Upper lobe of left lung (tissue), 6 donors: ENCODE measurements around the gene MYH4. TPM values are rescaled to one million over a fixed set of nuclear protein-coding genes. Genes with fewer than 3 reads are reported as not detected.

Experiments used
- ATAC-seq, 2 donors: fragments of 200-7000 bp; cut with Tn5 transposase; one replicate each; pipeline ENCODE4 v1.9.1; 2022; ENCODE audit warnings: mild to moderate bottlenecking in 2 of 2, moderate library complexity in 2 of 2; ENCODE audit not compliant: low FRiP score in 2 of 2
- DNase-seq, 2 donors: peaks; one replicate each; pipeline ENCODE4 v3.0.0-alpha.2; 2019 to 2020
- H3K27ac ChIP-seq, 4 donors: fragments of 200-600 bp; sonication (generic); one replicate each; pipeline ENCODE4 v1.5.1; 2016 to 2019
- H3K27me3 ChIP-seq, 4 donors: fragments of 200-600 bp; sonication (generic); one replicate each; pipeline ENCODE4 v1.5.1; 2017 to 2019
- H3K36me3 ChIP-seq, 4 donors: fragments of 200-600 bp; sonication (generic); one replicate each; pipeline ENCODE4 v1.5.1; 2016 to 2019
- H3K4me1 ChIP-seq, 4 donors: fragments of 200-600 bp; sonication (generic); one replicate each; pipeline ENCODE4 v1.5.1; 2018 to 2019
- H3K4me3 ChIP-seq, 4 donors: fragments of 200-600 bp; sonication (generic); one replicate each; pipeline ENCODE4 v1.5.1; 2017 to 2019; ENCODE audit warnings: mild to moderate bottlenecking in 2 of 4, moderate library complexity in 1 of 4
- H3K9me3 ChIP-seq, 4 donors: fragments of 200-600 bp; sonication (generic); one replicate each; pipeline ENCODE4 v1.5.1; 2018 to 2019
- CTCF ChIP-seq, 6 experiments: fragments of 450-650 bp in 4 of 6; fragments of 200-600 bp in 2 of 6; sonication (generic) in 2 of 6; IDR thresholded peaks; one replicate each; pipeline ENCODE4 v1.5.1; 2016 to 2019; ENCODE audit warnings: antibody characterized with exemption in 6 of 6
- EP300 ChIP-seq, 4 donors: sonication (generic); formaldehyde crosslinking; IDR thresholded peaks; one replicate each; pipeline ENCODE4 v1.5.1; 2017; ENCODE audit warnings: antibody characterized with exemption in 4 of 4, control low read depth in 2 of 4
- POLR2A ChIP-seq, 4 donors: fragments of 450-650 bp; IDR thresholded peaks; one replicate each; pipeline ENCODE4 v1.5.1; 2016 to 2017; ENCODE audit warnings: antibody characterized with exemption in 4 of 4, mild to moderate bottlenecking in 2 of 4
- POLR2AphosphoS5 ChIP-seq, 2 donors: sonication (generic); formaldehyde crosslinking; IDR thresholded peaks; one replicate each; pipeline ENCODE4 v1.5.1; 2017; ENCODE audit warnings: antibody characterized with exemption in 2 of 2
- WGBS, 2 donors: methylation state at CpG; one replicate each; pipeline ENCODE4 v1.1.5; 2017 to 2018; 5-methylcytosine and 5-hydroxymethylcytosine counted together
- total RNA-seq, 6 donors: library from RNA; depleted of rRNA in 4 of 6; stranded (reverse); fragments of >200 nt in 4 of 6; gene quantifications; one replicate each; pipeline versions ENCODE4 v1.1.0 to v1.2.1, GENCODE V29; 2016 to 2021
- donor health status: DM: no; HTN: no; CAD: no; lungs with moderate emphysema.
- donor health status: DM: no; HTN: yes; CAD: no; lungs with severe emphysema.

MYH4 gene
- total RNA-seq, 6 donors from 2014 or later = not detected

GRCh38 chr17:10420811-10421210 is 48.5 kb downstream of the MYH4 start:
- ATAC-seq (no peak), DNase-seq (no peak)
- no peaks in the 10 kb centered on the region for H3K27me3 ChIP-seq
- no peak overlapping the region for H3K4me3 ChIP-seq
- no peak overlapping the region for H3K27ac ChIP-seq
- H3K9me3 ChIP-seq = no peaks in the 10 kb centered on the region
- H3K36me3 ChIP-seq = no peaks in the 10 kb centered on the region
- H3K4me1 ChIP-seq = no peaks in the 10 kb centered on the region
- 77 to 89% methylated on average over 2 of the region's 2 CpGs for WGBS, 2 donors
- TF ChIP-seq POLR2AphosphoS5 (IDR thresholded peaks at IDR 0.05) (no peak), EP300 (IDR thresholded peaks at IDR 0.05) (no peak), POLR2A (IDR thresholded peaks at IDR 0.05) (no peak)

- TF ChIP-seq EP300 (IDR thresholded peaks at IDR 0.05) (no peak), POLR2A (IDR thresholded peaks at IDR 0.05) (no peak), CTCF (IDR thresholded peaks at IDR 0.05) (no peak), POLR2AphosphoS5 (IDR thresholded peaks at IDR 0.05) (no peak)
- WGBS, 2 donors = 62 to 72% methylated on average over 3 of the region's 3 CpGs
- Histone ChIP-seq H3K4me3 (no peak overlapping the region), H3K27ac (no peak overlapping the region), H3K9me3 (no peaks in the 10 kb centered on the region), H3K27me3 (no peaks in the 10 kb centered on the region), H3K4me1 (no peaks in the 10 kb centered on the region), H3K36me3 (no peaks in the 10 kb centered on the region)
- DNase-seq (no peak), ATAC-seq (no peak)
Measured at GRCh38 chr17:10417431-10417830, 51.9 kb downstream of the MYH4 start.

- no peak for ATAC-seq
- Histone ChIP-seq H3K27ac (no peak overlapping the region), H3K4me1 (no peaks in the 10 kb centered on the region), H3K4me3 (no peak overlapping the region), H3K27me3 (no peaks in the 10 kb centered on the region), H3K9me3 (no peaks in the 10 kb centered on the region), H3K36me3 (no peaks in the 10 kb centered on the region)
- WGBS, 2 donors = 75 to 84% methylated on average over 4 of the region's 4 CpGs
- no peak for DNase-seq
- TF ChIP-seq POLR2A (IDR thresholded peaks at IDR 0.05) (no peak), POLR2AphosphoS5 (IDR thresholded peaks at IDR 0.05) (no peak), CTCF (IDR thresholded peaks at IDR 0.05) (no peak), EP300 (IDR thresholded peaks at IDR 0.05) (no peak)
Measured at GRCh38 chr17:10415161-10415560, 54.2 kb downstream of the MYH4 start.

GRCh38 chr17:10403589-10403988 is 65.8 kb downstream of the MYH4 start:
- DNase-seq (no peak), ATAC-seq (no peak)
- H3K36me3 ChIP-seq = no peaks in the 10 kb centered on the region

GRCh38 chr17:10398352-10398751 is 71.0 kb downstream of the MYH4 start:
- no peak for TF ChIP-seq EP300 (IDR thresholded peaks at IDR 0.05)
- no peak for TF ChIP-seq POLR2A (IDR thresholded peaks at IDR 0.05)
- DNase-seq (no peak), ATAC-seq (no peak)
- Histone ChIP-seq H3K27ac (no peak overlapping the region), H3K36me3 (no peaks in the 10 kb centered on the region), H3K9me3 (no peaks in the 10 kb centered on the region), H3K4me3 (no peak overlapping the region), H3K27me3 (no peaks in the 10 kb centered on the region), H3K4me1 (no peaks in the 10 kb centered on the region)
- WGBS, 2 donors = 87 to 88% methylated on average over 9 of the region's 9 CpGs

More at GRCh38 chr17:10403589-10403988, 65.8 kb downstream of the MYH4 start:
- Histone ChIP-seq H3K27me3 (no peaks in the 10 kb centered on the region), H3K4me3 (no peak overlapping the region), H3K4me1 (no peaks in the 10 kb centered on the region), H3K9me3 (no peaks in the 10 kb centered on the region), H3K27ac (no peak overlapping the region)
- TF ChIP-seq POLR2A (IDR thresholded peaks at IDR 0.05) (no peak), EP300 (IDR thresholded peaks at IDR 0.05) (no peak), CTCF (IDR thresholded peaks at IDR 0.05) (no peak), POLR2AphosphoS5 (IDR thresholded peaks at IDR 0.05) (no peak)

- no peaks in the 10 kb centered on the region for H3K36me3 ChIP-seq
- H3K4me3 ChIP-seq = no peak overlapping the region
- 74 to 79% methylated on average over 14 of the region's 14 CpGs for WGBS, 2 donors
- TF ChIP-seq POLR2AphosphoS5 (IDR thresholded peaks at IDR 0.05) = no peak
- TF ChIP-seq EP300 (IDR thresholded peaks at IDR 0.05) = no peak
- no peak for TF ChIP-seq CTCF (IDR thresholded peaks at IDR 0.05)
- TF ChIP-seq POLR2A (IDR thresholded peaks at IDR 0.05) = no peak
- H3K27ac ChIP-seq = no peak overlapping the region
- DNase-seq (no peak), ATAC-seq (no peak)
- no peaks in the 10 kb centered on the region for H3K4me1 ChIP-seq
- no peaks in the 10 kb centered on the region for H3K9me3 ChIP-seq
- no peaks in the 10 kb centered on the region for H3K27me3 ChIP-seq
Measured at GRCh38 chr17:10396524-10397163, 72.7 kb downstream of the MYH4 start.
